NCI-H524 treated with DMSO at 0.1 percent for 48 hours (cell line): ENCODE measurements around the gene CALY.

Experiments
- DNase-seq: peaks from one replicate; lab custom pipeline; 2025; lab: John Stamatoyannopoulos, UW

Gene CALY

DNA sequence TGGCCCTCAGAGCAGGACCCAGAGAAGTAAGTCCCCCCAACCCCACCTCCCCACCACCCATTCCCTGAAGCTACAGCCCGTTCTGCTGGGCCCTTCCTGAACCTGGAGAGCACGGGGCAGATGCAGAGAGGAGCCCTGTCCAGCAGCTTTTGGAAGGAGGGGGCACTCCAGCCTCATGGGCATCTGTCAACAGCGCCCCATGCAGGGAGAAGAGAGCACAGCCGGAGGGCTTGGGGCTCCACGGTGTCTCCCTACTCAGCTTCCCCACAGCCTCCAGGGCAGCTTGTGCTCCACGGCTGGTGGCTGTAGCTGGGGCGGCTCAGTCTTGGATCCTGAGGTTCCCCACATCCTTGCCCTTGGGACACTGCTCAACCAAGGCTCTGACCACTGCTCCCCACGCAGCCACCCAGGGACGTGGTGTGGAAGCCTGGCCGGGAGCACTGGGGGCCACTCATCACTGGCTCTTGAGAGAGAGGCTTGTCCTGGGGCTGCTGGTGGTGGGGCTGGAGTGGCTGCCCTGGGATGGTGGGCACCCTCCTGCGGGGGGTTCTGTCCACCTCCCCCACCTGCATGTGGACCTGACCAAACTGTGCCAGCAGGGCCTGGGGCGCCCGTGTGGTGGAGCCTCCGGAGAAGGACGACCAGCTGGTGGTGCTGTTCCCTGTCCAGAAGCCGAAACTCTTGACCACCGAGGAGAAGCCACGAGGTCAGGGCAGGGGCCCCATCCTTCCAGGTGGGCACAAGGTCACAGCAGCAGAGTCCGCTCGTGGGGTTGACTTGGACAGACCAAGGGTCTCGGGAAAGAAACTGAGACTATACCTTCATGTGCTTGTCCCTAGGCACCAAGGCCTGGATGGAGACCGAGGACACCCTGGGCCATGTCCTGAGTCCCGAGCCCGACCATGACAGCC, 15.0 kb upstream of the CALY start:
- DNase-seq, result no peak

DNA sequence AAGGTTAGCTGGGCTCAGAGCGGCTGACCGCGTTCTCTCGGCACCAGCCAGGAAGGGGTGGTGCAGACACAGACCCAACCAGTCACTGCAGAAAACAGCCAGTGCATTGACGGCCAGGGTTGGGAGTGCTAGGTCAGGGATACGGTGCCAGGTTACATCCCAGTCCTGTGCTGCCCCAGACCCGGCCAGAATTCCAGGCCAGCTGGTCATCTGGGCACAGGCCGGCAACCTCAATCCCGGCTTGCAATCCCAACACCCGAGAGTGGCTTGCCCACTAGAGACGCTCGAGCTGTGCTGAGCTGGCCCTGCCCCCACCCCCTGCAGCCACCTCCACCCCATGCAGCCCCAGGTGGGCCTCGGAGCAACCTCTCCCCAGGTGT, 14.2 kb upstream of the CALY start:
- no peak for DNase-seq

DNA sequence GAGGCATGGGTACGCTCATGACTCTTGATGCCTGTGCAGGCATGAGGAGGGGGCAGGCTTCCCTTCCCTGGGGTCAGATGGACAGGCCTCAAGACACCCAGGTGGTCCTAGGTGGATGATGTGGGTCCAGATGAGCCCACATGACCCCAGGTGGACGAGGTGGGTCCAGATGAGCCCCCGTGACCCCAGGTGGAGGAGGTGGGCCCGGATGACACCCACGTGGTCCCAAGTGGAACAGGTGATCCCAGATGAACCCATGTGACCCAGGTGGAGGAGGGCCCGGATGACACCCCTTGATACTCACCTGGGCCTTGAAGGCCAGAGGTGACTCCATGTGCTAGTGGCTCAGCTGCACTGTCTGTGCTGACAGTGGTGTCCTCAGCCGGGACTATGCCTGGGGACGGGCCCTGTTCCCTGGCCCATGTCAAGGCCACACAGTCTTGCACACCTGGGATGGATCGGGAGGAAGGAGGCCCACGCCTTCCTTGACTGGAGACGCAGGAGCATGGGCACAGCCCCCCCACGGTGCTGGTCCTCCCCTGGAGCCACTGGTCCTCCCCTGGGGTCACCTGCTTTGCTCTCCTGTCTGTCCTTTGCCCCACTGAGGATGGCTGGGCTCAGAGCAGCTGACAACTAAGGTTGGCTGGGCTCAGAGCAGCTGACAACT, 13.7 kb upstream of the CALY start:
- DNase-seq, result no peak

DNA sequence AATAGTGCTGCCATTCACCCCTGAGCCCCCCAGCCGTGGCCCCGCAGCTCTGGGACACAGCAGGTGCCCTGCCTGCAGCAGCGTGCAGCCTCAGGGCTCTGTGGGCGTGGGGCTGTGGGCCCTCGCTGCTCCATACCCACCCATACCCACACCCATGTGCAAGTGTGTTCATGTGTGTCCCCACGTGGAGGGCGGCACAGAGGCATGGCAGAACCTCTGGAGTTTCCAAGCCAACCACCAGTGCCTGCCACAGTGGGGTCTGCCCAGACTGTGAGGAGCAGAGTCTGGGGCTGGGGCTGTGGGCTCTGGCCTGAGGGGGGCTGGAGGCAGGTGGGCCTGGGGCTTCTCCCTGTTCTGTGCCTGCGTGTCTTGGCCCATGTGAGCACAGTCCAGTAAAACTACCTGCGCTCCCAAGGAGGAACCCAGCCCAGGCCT, 12.9 kb upstream of the CALY start:
- no peak for DNase-seq

DNA sequence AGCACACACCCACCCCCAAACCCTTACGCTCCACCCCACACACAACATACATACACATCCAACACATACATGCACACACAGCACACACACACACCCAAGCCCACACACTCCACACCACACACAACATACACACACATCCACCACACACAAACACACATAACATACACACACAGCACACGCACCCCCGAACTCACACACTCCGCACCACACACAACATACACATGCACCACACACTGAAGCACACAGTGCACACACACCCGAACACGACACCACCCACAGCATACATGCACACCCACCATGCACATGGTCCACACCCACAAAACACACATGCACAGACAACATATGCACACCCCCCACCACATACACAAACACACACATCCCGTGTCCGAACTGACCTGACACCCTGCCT, 12.5 kb upstream of the CALY start:
- no peak for DNase-seq

DNA sequence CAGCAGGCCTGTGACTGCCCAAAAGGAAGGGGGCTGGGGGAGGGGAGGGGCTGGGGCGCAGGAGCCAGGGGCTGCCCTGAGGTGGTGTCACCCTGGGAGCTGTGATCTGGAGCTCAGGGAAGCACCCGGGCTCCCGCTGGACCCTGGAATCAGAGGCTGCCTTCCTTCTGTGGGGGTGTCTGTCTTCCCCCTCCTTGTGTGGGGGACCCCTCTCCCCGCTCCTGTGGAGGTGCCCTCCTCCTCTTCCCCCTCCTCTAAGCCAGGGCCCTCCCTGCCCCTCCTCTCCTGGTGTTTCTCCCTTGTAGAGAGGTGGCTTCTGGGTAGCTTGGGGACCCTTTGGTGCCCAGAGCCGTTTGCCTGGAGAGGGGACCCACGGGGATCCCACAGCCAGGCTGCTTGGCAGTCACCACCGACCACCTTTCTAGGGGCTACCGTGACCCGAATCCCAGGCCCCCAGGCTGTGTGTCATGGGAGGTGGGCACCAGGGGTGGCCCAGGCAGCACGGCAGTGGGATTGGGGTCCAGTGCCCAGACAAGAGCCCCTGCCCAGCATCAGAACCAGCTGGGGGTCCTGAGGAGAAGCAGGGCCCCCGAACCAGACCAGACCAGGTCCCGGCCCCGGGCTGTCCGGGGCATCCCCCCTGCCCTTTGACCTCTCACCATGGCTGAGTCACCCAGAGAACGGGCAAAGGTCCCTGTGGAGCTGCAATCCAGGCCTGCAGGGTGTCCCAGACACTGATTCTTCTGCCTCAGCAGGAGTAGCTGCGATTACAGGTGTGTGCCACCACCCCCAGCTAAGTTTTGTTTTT, 11.2 kb upstream of the CALY start:
- DNase-seq, result no peak

DNA sequence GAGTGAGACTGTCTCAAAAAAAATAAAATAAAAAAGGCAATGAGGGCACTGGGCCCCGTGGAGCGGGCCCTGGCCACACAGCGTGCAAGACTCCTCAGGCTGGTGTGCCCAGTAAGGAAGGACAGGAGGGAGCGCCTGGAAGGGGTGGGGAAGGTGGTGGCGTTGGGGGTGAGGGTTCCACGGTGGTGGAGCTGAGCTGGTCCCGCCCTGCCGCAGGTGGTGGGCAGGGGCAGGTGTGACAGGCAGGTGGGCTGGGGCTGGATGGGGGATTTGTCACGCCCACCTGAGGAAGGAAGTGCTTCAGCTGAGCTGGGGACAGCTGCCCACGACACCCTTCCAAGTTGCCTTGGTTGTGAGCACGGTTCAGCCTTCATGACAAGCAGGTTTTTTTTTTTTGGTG, 9.7 kb upstream of the CALY start:
- DNase-seq, result no peak

DNA sequence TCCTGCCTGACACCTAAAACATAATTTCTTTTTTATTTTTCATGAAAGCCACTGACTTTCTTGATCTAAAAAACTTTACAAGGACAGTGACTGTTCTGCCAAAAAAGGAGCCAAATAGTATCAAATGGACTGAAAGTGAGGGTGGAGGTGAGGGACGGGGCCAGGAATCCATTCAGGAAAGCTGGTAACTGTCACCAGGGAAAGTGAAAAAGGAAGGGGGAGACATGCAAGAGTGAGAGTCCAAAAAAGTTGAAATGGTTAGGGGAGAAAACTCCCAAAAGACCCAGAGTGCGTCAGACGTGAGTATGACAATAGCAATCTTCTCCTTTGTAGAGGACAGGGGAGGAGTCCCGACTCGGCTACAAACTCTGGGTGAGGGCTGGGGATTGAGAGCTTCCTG, 7.5 kb upstream of the CALY start:
- no peak for DNase-seq

DNA sequence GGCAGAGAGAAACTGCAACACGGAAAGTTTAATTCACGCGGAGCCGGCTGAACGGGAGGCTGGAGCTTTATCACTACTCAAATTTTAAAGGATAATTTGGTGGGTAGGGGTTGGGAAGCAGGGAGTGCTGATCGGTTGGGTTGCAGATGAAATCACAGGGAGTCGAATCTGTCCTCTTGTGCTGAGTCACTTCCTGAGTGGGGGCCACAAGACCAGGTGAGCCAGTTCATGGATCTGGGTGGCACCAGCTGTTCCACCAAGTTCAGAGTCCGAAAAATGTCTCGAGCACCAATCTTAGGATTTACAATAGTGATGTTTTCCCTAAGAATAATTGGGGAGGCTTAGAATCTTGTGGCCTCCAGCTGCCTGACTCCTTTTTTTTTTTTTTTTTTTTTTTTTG, 6.9 kb upstream of the CALY start:
- DNase-seq, result no peak

DNA sequence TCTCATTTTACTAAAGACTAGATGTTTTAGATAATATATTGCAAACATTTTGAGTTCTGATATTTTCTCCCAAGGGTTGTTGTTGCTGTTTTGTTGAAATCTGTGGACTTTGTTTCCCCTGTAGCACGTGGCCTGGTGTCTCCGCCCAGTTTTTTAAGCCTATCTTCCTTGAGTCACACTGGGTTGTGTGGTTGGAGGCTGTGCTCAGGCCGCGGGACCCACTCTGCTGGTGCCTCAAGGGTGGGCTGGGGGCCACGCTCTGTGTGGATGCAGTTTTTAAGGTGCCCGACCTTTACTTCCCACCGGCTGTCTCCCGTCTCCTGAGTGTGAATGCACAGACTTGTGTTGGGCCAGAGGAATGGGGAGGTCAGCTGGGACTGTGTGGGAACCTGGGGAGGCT, 6.2 kb upstream of the CALY start:
- no peak for DNase-seq

DNA sequence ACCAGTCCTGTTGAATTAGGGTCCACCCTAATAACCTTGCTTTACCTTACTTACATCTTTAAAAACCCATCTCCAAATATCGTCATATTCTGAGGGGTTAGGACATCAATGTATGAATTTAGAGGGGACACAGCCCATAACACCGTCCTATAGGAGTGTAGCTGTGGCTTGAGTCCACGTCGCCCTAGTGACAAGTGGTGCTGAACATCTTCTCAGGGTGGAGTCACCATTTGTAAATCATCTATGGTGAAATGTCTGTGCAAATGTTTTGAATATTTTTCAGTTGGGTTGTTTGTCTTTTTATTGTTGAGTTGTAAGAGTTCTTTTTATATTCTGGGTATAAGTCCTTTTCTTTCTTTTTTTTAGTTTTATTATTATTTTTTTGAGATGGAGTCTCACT, 5.3 kb upstream of the CALY start:
- no peak for DNase-seq

DNA sequence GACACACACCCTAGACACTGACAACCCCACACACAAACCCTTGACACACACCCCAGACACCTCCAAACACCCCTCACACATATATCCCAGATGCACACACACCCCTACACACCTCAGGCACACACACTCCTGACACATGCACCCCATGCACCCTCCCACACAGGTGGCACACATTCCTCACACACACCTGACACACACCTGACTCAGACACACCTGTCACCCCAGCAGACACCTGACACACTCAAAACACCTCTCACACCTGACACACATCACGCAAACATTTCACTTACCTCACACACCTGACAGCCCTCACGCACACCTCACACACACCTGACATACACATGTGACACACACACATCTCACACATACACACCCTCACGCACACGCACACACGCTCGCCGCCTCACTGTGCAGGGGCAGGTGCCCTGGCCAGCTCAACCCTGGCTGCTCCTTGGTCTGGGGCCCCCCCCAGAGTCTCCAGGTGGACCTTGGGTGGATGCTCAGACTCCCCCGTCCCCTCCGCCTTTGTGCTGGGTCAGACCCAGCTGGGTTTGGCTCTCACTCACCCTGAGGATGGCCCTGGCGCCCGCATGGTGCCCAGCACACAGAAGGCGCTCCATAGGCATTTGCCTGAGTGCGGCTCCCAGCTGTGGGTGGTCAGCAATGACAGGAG, 3.1 kb upstream of the CALY start:
- DNase-seq, result no peak

DNA sequence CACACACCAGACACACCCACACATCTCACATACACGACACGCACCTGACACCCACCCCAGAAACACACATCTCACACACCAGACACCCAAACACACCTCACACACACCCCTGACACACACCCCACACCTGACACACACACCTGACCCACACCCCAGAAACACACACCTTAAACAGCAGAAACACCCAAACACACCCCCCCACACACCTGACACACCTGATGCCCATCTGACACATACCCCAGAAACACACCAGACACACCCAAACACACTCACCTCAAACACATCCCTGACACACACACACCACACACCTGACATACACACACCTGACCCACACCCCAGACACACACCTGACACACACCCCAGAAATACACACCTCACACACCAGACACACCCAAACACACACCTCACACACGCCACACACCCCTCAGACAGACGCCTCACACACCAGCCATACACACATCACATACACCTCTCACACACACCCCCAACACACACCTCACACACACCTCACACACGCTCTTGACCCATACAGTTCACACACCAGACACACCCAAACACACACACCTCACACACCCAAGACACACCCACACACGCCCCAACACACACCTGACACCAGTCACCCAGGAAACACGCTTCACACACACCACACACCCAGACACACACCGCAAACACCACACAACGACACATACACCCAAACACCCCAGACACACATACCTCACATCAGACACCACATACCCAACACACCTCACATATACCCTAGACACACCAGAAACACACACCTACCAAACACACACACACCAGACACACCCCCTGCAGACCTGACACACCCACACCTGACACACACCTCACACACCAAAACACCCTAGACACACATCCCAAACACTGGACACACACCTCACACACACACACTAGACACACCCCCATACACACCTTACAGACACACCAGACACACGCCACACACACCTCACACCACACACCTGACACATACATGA, 1.7 kb upstream of the CALY start:
- no peak for DNase-seq

DNA sequence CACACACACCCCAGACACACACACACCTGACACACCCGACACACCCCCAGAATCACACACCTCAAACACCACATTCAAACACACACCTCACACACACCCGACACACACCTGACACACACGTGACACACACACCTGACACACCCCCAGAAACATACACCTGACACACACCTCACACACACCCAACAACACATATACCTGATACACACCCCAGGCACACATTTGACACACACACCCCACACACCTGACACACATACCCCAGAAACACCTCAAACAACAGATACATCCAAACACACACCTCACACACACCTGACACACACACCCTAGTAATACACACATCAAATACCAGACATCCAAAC, 652 bp upstream of the CALY start:
- no peak for DNase-seq

DNA sequence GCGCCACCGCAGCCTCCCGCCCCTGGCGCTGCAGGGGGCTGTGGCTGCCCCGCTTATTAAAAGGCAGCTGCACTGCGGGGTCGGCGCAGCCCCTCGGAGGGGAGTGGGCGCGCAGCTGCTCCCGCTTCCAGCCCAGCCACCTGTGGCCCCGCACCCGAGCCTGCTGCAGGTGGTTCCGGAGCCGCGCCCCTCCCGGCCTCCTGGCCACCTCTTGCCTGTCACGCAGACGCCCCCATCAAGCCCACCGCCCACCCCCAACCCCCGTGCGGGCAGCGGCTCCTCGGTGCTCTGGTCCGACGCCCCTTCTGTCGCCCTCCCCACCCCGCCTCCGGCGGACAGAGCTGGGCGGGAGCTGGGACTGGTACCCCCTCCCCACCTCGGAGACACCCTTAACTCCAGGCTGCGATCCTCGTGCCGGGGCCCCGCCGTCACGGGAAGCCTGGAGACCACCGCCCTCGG, 549 bp downstream of the CALY start:
- DNase-seq, result no peak

DNA sequence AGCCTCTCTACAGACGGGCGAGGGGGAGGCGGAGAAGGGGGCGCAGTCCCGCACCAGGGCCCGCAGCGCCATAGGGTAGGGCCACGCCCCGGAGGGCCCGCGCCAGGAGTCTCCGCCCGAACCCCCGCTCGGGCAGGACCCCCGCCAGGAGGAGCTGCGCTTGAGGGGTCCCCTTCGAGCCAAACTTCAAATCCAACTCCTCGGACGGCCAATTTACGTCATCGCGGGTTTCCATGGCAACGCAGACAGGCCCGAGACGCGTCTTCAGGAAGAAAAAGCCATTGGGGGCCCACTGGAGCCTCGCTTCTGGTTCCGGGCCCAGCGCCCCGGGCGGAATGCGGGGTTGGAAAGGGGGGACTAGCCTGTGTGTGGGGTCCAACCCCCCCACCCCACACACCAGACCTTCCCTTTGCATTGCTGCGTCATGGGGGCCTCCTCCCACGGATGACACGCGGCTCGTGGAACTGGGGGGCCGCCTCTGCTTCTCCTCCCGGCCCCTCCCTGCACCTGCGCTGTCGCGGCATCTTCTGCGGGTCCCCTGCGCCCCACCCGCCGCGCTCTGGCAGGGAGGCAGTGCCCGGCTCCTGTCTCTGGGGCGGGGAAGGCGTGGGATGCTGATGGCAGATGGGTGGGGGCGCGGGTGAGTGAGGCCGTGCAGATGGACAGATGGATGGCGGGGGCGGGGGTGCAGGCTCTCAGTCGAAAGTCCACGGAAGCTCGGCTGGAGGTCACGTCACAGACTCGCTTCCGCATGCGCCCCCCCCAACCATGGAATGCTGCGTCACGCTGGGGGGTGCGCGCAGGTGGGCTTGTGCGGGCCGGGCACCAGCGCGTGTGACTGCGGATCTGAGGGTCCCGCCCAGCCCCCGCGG, 1.2 kb downstream of the CALY start:
- DNase-seq, result no peak

DNA sequence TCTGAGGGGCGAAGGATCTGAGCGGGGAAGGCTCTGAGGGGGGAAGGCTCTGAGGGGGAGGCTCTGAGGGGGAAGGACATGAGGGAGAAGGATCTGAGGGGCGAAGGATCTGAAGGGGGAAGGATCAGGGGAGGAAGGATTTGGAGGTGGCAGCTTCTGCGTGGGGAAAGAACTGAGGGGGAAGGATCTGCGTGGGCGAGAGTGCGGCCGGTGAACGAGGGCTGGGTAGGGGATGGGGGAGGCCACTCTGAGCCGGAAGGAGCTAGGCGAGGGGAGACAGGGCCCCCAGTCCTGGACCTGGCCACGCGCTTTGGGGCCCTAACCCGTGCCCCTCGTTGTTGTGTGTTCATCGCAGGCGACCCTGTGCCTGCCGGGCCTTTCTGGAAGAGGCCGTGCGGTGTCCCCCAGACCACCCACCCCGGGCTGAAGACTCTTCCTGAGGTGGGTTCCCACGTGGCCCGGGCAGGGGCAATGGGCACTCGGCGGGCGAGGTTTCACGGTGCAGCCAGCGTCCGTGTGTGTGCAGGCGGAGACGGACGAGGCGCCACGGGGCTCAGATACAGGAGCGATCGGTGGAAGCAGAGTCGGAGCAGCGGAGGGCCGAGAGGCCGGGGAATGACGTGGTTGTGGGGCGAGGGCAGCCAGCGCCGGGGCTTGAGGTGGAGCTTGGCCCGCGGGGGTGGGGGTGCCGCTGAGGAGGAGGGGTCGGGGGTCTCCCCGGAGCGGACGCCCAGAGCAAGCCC, 2.0 kb downstream of the CALY start:
- no peak for DNase-seq

DNA sequence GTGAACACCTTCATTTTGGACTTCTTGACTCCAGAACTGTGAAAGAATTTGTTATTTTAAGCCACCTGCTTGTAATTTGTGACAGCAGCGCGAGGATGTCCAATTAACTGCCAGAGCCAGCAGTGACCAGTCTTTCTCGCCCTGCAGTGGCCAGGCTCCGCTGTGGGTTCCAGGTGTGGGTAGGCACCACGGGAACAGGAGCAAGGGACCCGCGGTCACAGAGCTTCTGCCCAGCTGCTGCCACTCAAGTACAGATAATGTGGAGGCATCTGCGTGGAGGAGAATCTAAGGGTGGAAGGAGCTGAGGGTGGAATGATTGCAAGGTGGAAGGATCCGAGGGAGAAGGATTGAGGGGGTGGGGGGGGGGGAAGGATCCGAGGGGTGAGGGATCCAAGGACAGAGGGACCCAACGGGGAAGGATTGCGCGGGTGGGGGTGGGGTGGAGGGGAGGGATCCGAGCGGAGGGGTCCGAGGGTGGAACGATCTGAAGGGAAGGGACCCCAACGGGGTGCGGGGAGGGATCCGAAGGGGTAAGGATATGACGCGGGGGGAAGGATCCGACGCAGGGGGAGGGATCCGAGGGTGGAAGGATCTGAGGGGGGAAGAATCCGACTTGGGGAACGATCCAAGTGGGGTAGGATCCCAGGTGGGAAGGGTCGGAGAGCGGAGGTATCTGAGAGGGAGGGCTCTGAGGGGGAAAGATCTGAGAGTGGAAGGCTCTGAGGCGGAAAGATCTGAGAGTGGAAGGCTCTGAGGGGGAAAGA, 3.6 kb downstream of the CALY start:
- DNase-seq, result no peak
